Astrocyte (in vitro differentiated cells and primary cell): Measurements from ENCODE around the gene CENPS.

Experiments
- CTCF ChIP-seq: IDR thresholded peaks from 2 replicates; pipeline ENCODE4 v1.5.1; 2011; ENCODE audit warnings: low read depth, mild to moderate bottlenecking, inconsistent platforms, low read length, moderate library complexity; ENCODE audit not compliant: insufficient read depth
- EZH2 ChIP-seq: IDR thresholded peaks from 2 replicates; pipeline ENCODE4 v1.6.1; 2012; ENCODE audit warnings: mild to moderate bottlenecking, low read length, inconsistent platforms; ENCODE audit not compliant: insufficient read depth

GRCh38 chr1:10398734-10399443, 31.3 kb upstream of the CENPS start, which contains the start of gene PGD:
- TF ChIP-seq CTCF, result no peak
- TF ChIP-seq EZH2, result no peak
